H1 (cell line): Measurements from ENCODE around the gene TPSD1. TPM values are rescaled to one million over a fixed set of nuclear protein-coding genes. Genes with fewer than 3 reads are reported as not detected.

Experiments
- CTCF ChIA-PET: fragments of 300-600 bp; sonication (Branson Sonifier 250); formaldehyde crosslinking; loops from one replicate; lab custom pipeline; 2021; ENCODE audit not compliant: partially characterized antibody; lab: Charles Lee
- POLR2A ChIA-PET: fragments of 300-600 bp; sonication (Branson Sonifier 250); formaldehyde crosslinking; loops from one replicate; lab custom pipeline; 2021; ENCODE audit warnings: inconsistent platforms; ENCODE audit not compliant: partially characterized antibody; lab: Charles Lee
- DNase-seq, 2 experiments: peaks; one replicate each; pipeline versions ENCODE4 v3.0.0 to v3.0.0-alpha.2; 2010 to 2022; ENCODE audit warnings: low spot score in 2 of 2, low read depth in 1 of 2, mixed read lengths in 1 of 2
- FAIRE-seq: peaks from 2 replicates; lab custom pipeline; 2011; peaks lifted over from hg19 to GRCh38; lab: Jason Lieb, UNC
- H2AFZ ChIP-seq: 2 replicates; pipeline ENCODE4 v1.8.1; 2012; ENCODE audit warnings: low read length, inconsistent platforms
- H2AK5ac ChIP-seq: 2 replicates; pipeline ENCODE4 v1.6.1; 2013; ENCODE audit warnings: low read depth, low read length
- H2BK120ac ChIP-seq: replicated peaks from 2 replicates; pipeline ENCODE3; 2013; ENCODE audit warnings: low read depth, low read length, inconsistent platforms
- H2BK12ac ChIP-seq: 2 replicates; pipeline ENCODE4 v1.6.1; 2013; ENCODE audit warnings: low read depth, low read length
- H2BK15ac ChIP-seq: 2 replicates; pipeline ENCODE4 v1.6.1; 2013; ENCODE audit warnings: low read length
- H2BK20ac ChIP-seq: 2 replicates; pipeline ENCODE4 v1.6.1; 2013; ENCODE audit warnings: low read length
- H2BK5ac ChIP-seq: 2 replicates; pipeline ENCODE4 v1.6.1; 2013; ENCODE audit warnings: low read depth, low read length
- H3K14ac ChIP-seq: 2 replicates; pipeline ENCODE4 v1.6.1; 2013; ENCODE audit warnings: inconsistent platforms; ENCODE audit not compliant: insufficient read length
- H3K18ac ChIP-seq: 2 replicates; pipeline ENCODE4 v1.6.1; 2013; ENCODE audit warnings: low read length; ENCODE audit errors: extremely low read depth
- H3K23ac ChIP-seq: 2 replicates; pipeline ENCODE4 v1.6.1; 2013; ENCODE audit warnings: inconsistent platforms; ENCODE audit not compliant: insufficient read length
- H3K23me2 ChIP-seq: 2 replicates; pipeline ENCODE4 v1.6.1; 2013; ENCODE audit warnings: low read depth, low read length
- H3K27ac ChIP-seq: 2 replicates; pipeline ENCODE4 v1.6.1; 2011; ENCODE audit warnings: low read depth, low read length, inconsistent platforms
- H3K27me3 ChIP-seq, 4 experiments: replicated peaks in 1 of 4; 1 replicate in 1 of 4; 2 replicates in 3 of 4; pipeline versions ENCODE4 v1.6.1 to v1.8.1; 2011 to 2013; ENCODE audit warnings: low read length in 3 of 4, mild to moderate bottlenecking in 3 of 4, inconsistent platforms in 2 of 4, mixed read lengths in 2 of 4, moderate library complexity in 1 of 4; ENCODE audit not compliant: control insufficient read depth in 3 of 4, insufficient read depth in 3 of 4; ENCODE audit errors: extremely low read depth in 1 of 4
- H3K36me3 ChIP-seq, 4 experiments: 2 replicates each; pipeline versions ENCODE4 v1.6.1 to v1.8.1; 2011 to 2013; ENCODE audit warnings: mild to moderate bottlenecking in 4 of 4, low read length in 3 of 4, moderate library complexity in 2 of 4, control low read depth in 1 of 4, inconsistent platforms in 1 of 4; ENCODE audit not compliant: insufficient read depth in 4 of 4, control insufficient read depth in 2 of 4
- H3K4ac ChIP-seq: replicated peaks from 2 replicates; pipeline ENCODE3; 2013; ENCODE audit warnings: low read length, low read depth, mixed read lengths, inconsistent platforms; ENCODE audit not compliant: insufficient read length
- H3K4me1 ChIP-seq, 4 experiments: replicated peaks in 1 of 4; 1 replicate in 1 of 4; 2 replicates in 3 of 4; pipeline versions ENCODE4 v1.6.1 to v1.8.1; 2011 to 2013; ENCODE audit warnings: low read length in 3 of 4, inconsistent platforms in 2 of 4, mixed read lengths in 1 of 4; ENCODE audit not compliant: insufficient read depth in 4 of 4, control insufficient read depth in 3 of 4
- H3K4me2 ChIP-seq, 2 experiments: 2 replicates each; pipeline versions ENCODE4 v1.6.1 to v1.8.1; 2011 to 2013; ENCODE audit warnings: low read depth in 2 of 2, low read length in 2 of 2, control low read depth in 1 of 2, inconsistent platforms in 1 of 2, mild to moderate bottlenecking in 1 of 2; ENCODE audit not compliant: insufficient read depth in 1 of 2
- H3K4me3 ChIP-seq, 4 experiments: fragments of 200-600, 300-600 bp in 1 of 4; sonication (generic), shearing (Covaris generic), sonication (Bioruptor Twin) in 1 of 4; 2 replicates each; pipeline versions ENCODE4 v1.5.1 to v1.8.1; 2011 to 2016; ENCODE audit warnings: low read length in 4 of 4, low read depth in 3 of 4, control low read depth in 2 of 4, inconsistent platforms in 2 of 4, mild to moderate bottlenecking in 2 of 4, mixed read lengths in 1 of 4, moderate library complexity in 1 of 4; ENCODE audit not compliant: insufficient read depth in 2 of 4; ENCODE audit errors: extremely low read depth in 1 of 4
- H3K56ac ChIP-seq: replicated peaks from 2 replicates; pipeline ENCODE3; 2013; ENCODE audit warnings: low read depth, mild to moderate bottlenecking, mixed read lengths, low read length, inconsistent platforms; ENCODE audit not compliant: insufficient read length
- H3K79me1 ChIP-seq: 2 replicates; pipeline ENCODE4 v1.6.1; 2013; ENCODE audit warnings: low read depth, low read length, control low read depth
- H3K79me2 ChIP-seq, 2 experiments: 2 replicates each; pipeline versions ENCODE4 v1.6.1 to v1.8.1; 2012 to 2013; ENCODE audit warnings: low read length in 2 of 2, mild to moderate bottlenecking in 2 of 2, inconsistent platforms in 1 of 2; ENCODE audit not compliant: insufficient read depth in 2 of 2, control insufficient read depth in 1 of 2
- H3K9ac ChIP-seq, 4 experiments: replicated peaks in 1 of 4; 1 replicate in 1 of 4; 2 replicates in 3 of 4; pipeline versions ENCODE4 v1.6.1 to v1.8.1; 2011 to 2013; ENCODE audit warnings: low read depth in 3 of 4, low read length in 3 of 4, control low read depth in 2 of 4, mild to moderate bottlenecking in 2 of 4, moderate library complexity in 2 of 4, inconsistent platforms in 1 of 4; ENCODE audit errors: extremely low read depth in 1 of 4
- H3K9me3 ChIP-seq, 2 experiments: 2 replicates each; pipeline versions ENCODE4 v1.6.1 to v1.8.1; 2012 to 2013; ENCODE audit warnings: mild to moderate bottlenecking in 2 of 2, moderate library complexity in 2 of 2, control low read depth in 1 of 2, inconsistent platforms in 1 of 2, low read depth in 1 of 2, low read length in 1 of 2, mixed read lengths in 1 of 2; ENCODE audit not compliant: insufficient read depth in 2 of 2
- H4K20me1 ChIP-seq, 2 experiments: replicated peaks in 1 of 2; 2 replicates each; pipeline versions ENCODE3 to v1.8.1; 2011 to 2013; ENCODE audit warnings: inconsistent platforms in 2 of 2, low read length in 2 of 2, mild to moderate bottlenecking in 1 of 2; ENCODE audit not compliant: insufficient read depth in 2 of 2, control insufficient read depth in 1 of 2
- H4K5ac ChIP-seq: 2 replicates; pipeline ENCODE4 v1.6.1; 2013; ENCODE audit warnings: low read length, low read depth, mixed read lengths, inconsistent platforms; ENCODE audit not compliant: insufficient read length
- H4K8ac ChIP-seq: 2 replicates; pipeline ENCODE4 v1.8.0; 2013; ENCODE audit warnings: mild to moderate bottlenecking, moderate library complexity, low read length, inconsistent platforms; ENCODE audit not compliant: insufficient read depth; ENCODE audit errors: extremely low read depth
- H4K91ac ChIP-seq: replicated peaks from 2 replicates; pipeline ENCODE3; 2013; ENCODE audit warnings: low read length, mixed read lengths, inconsistent platforms; ENCODE audit not compliant: insufficient read length
- CTCF ChIP-seq, 3 experiments: IDR thresholded peaks; 1 replicate in 2 of 3; 2 replicates in 1 of 3; pipeline versions ENCODE4 v1.5.1 to v1.6.1; 2011; ENCODE audit warnings: low read length in 3 of 3, mild to moderate bottlenecking in 3 of 3, inconsistent platforms in 2 of 3, low read depth in 1 of 3, moderate library complexity in 1 of 3; ENCODE audit not compliant: insufficient read depth in 1 of 3; ENCODE audit errors: control extremely low read depth in 1 of 3
- RAD21 ChIP-seq, 2 experiments: IDR thresholded peaks in 1 of 2; conservative IDR thresholded peaks in 1 of 2; 2 replicates each; pipeline ENCODE4 v1.6.1; 2011; ENCODE audit warnings: low read depth in 2 of 2, low read length in 2 of 2, improper control_type of control experiment in 1 of 2, inconsistent platforms in 1 of 2, mild to moderate bottlenecking in 1 of 2, moderate library complexity in 1 of 2
- WGBS, 2 experiments: shearing (Covaris generic) in 1 of 2; methylation state at CpG; one replicate each; pipeline versions ENCODE4 v1.1.6 to v1.1.7; 2013 to 2015; ENCODE audit warnings: low lambda C conversion rate in 2 of 2, mixed read lengths in 2 of 2, inconsistent platforms in 1 of 2, low coverage in 1 of 2, missing lambda C conversion rate in 1 of 2; ENCODE audit not compliant: insufficient replicate concordance in 2 of 2, insufficient coverage in 1 of 2, insufficient read length in 1 of 2; ENCODE audit errors: extremely low coverage in 1 of 2, missing lambda C conversion rate in 1 of 2; 5-methylcytosine and 5-hydroxymethylcytosine counted together
- polyA plus RNA-seq, 7 experiments: library from polyadenylated mRNA; depleted of rRNA in 3 of 7; stranded (reverse) in 5 of 7; unstranded in 2 of 7; fragments of >200 nt in 5 of 7; fragments of 200-250 nt in 2 of 7; gene quantifications; 1 replicate in 5 of 7; 2 replicates in 1 of 7; 4 replicates in 1 of 7; pipeline versions ENCODE4 v1.2.1 to v1.2.3, GENCODE V29; 2011 to 2013; ENCODE audit warnings: missing spikeins in 2 of 7, mixed read lengths in 2 of 7
- total RNA-seq: library from RNA; stranded (reverse); fragmentation: NEBNext Ultra II Directional; extraction: Animal tissue kit (Norgen Biotek cat#: 25700); gene quantifications from 2 replicates; pipeline ENCODE4 v1.2.1, GENCODE V29; 2021
- TF ChIP-seq, protein P1 (sequence below): IDR thresholded peaks from 2 replicates; pipeline ENCODE4 v1.6.1; 2011; ENCODE audit warnings: low read length, improper control_type of control experiment

The TPSD1 gene
- total and polyA plus RNA-seq, 2 of the 8 experiments (the other 6 are each of a cell fraction or from before 2014, with no cell fraction given), result 0.26 TPM; not detected in 1

- no peak for DNase-seq
- Histone ChIP-seq H3K36me3 (no peaks in the 10 kb centered on the region), H3K4ac (no peak overlapping the region), H3K9ac (no peak overlapping the region), H3K4me1 (peaks cover 0 to 24% (median 14%) of the 10 kb centered on the region in 4 experiments; a peak in 6 of 7 replicates), H3K4me3 (no peak overlapping the region), H2BK15ac (no peak overlapping the region), H3K56ac (no peak overlapping the region), H2BK20ac (no peak overlapping the region), H4K5ac (no peak overlapping the region), H2BK12ac (no peak overlapping the region), H2AFZ (no peak overlapping the region), H2BK5ac (no peak overlapping the region), H3K23ac (no peak overlapping the region), H3K23me2 (no peaks in the 10 kb centered on the region), H2BK120ac (peak overlapping the region; percentile 22), H3K79me1 (no peaks in the 10 kb centered on the region), H4K20me1 (no peaks in the 10 kb centered on the region), H4K91ac (no peak overlapping the region), H3K18ac (no peak overlapping the region), H3K9me3 (no peaks in the 10 kb centered on the region), H3K79me2 (no peaks in the 10 kb centered on the region), H3K4me2 (no peak overlapping the region), H3K27me3 (0 out of 7 replicates have a peak, but pooled peaks cover 0 to 3% (median 0%) of the 10 kb centered on the region in 4 experiments), H2AK5ac (no peak overlapping the region), H3K14ac (no peak overlapping the region), H4K8ac (peak overlapping the region; percentile 71; the same call in 1 of the 2 replicates), H3K27ac (no peak overlapping the region)
- CTCF ChIA-PET, result no interaction called here
- 80% methylated on average over 16 of the region's 17 CpGs; no CpG with 5 or more reads in 1 of the 2 experiments for WGBS, 2 experiments
- TF ChIP-seq RAD21 (IDR thresholded peaks at IDR 0.05 in 1 of 2, conservative IDR thresholded peaks at IDR 0.05 in 1 of 2; ENCODE audit: low read depth in 2 of 2, low read length in 2 of 2) (peak; percentile 34 to 42; a peak in 3 of 4 replicates), CTCF (IDR thresholded peaks at IDR 0.05; ENCODE audit: control extremely low read depth in 1 of 3, insufficient read depth in 1 of 3, low read depth in 1 of 3, low read length in 3 of 3) (peak in 2 of 3 experiments; percentile 29 to 31; a peak in 2 of 4 replicates)
- TF ChIP-seq, protein P1, sequence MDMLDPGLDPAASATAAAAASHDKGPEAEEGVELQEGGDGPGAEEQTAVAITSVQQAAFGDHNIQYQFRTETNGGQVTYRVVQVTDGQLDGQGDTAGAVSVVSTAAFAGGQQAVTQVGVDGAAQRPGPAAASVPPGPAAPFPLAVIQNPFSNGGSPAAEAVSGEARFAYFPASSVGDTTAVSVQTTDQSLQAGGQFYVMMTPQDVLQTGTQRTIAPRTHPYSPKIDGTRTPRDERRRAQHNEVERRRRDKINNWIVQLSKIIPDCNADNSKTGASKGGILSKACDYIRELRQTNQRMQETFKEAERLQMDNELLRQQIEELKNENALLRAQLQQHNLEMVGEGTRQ, result no peak
- POLR2A ChIA-PET, result no interaction called here
- FAIRE-seq, result no peak
Measured at GRCh38 chr16:1282324-1282973, 26.6 kb downstream of the TPSD1 start.
